HG03565 (cell line): ENCODE results near the gene FAM156A.
"Not testable (repeated sequence)": the region's sequence is repeated elsewhere in the genome, so short reads cannot be mapped to it uniquely, and the experiment has no call there.

Source experiments
- ATAC-seq: cut with Tn5 transposase; IDR thresholded peaks from one replicate; pipeline ENCODE4 v1.9.1; 2021; ENCODE audit warnings: mild to moderate bottlenecking, moderate library complexity; ENCODE audit not compliant: unreplicated experiment

The FAM156A gene

GRCh38 chrX:52906072-52906471 is 52.2 kb downstream of the FAM156A start:
- ATAC-seq = not testable (repeated sequence)

GRCh38 chrX:52905531-52905930 is 52.8 kb downstream of the FAM156A start:
- not testable (repeated sequence) for ATAC-seq
